Upper lobe of left lung (tissue), 4 donors: ENCODE data around the gene CELSR1.

Experiments used
- POLR2A ChIP-seq, 4 donors: fragments of 450-650 bp; IDR thresholded peaks; one replicate each; pipeline ENCODE4 v1.5.1; 2016 to 2017; ENCODE audit warnings: antibody characterized with exemption in 4 of 4, mild to moderate bottlenecking in 2 of 4
- POLR2AphosphoS5 ChIP-seq, 2 donors: sonication (generic); formaldehyde crosslinking; IDR thresholded peaks; one replicate each; pipeline ENCODE4 v1.5.1; 2017; ENCODE audit warnings: antibody characterized with exemption in 2 of 2
- TF ChIP-seq, protein P1 (sequence below), 6 experiments: fragments of 450-650 bp in 4 of 6; fragments of 200-600 bp in 2 of 6; sonication (generic) in 2 of 6; IDR thresholded peaks; one replicate each; pipeline ENCODE4 v1.5.1; 2016 to 2019; ENCODE audit warnings: antibody characterized with exemption in 6 of 6

DNA sequence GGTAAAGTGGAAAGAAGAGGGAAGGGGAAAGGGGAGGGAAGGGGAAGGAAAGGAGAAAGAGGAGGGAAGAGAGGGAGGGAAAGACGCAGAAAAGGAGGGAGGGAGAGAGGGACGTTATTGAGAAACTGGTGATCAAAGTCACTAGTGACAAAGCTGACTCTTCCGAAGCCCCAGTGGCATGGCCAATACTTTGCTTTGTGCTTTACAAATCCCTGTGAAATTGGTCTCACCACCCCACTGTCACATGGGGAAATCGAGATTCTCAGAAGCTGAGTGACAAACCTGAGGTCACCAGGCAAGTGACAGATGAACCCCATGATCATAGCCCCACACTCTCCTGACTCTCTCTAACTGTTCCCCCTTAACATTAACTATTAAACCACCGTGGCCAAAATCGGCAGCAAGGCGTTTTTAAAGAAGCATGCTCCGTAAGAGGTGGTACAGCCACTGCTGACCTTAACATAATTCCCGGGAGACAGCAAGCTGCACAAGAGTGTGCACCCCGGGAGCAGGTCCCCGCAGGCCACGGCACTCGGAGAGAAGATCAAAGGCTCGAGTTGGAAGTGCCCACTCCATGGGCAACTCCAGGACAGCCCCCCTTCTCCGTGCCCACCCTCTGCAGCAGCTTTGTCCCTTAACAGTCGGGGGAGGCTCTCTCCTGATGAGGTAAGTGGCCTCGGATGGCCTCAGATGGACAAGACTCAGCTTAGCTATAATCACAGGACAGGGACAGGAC lies 34.8 kb downstream of the CELSR1 start:
- TF ChIP-seq, protein P1, sequence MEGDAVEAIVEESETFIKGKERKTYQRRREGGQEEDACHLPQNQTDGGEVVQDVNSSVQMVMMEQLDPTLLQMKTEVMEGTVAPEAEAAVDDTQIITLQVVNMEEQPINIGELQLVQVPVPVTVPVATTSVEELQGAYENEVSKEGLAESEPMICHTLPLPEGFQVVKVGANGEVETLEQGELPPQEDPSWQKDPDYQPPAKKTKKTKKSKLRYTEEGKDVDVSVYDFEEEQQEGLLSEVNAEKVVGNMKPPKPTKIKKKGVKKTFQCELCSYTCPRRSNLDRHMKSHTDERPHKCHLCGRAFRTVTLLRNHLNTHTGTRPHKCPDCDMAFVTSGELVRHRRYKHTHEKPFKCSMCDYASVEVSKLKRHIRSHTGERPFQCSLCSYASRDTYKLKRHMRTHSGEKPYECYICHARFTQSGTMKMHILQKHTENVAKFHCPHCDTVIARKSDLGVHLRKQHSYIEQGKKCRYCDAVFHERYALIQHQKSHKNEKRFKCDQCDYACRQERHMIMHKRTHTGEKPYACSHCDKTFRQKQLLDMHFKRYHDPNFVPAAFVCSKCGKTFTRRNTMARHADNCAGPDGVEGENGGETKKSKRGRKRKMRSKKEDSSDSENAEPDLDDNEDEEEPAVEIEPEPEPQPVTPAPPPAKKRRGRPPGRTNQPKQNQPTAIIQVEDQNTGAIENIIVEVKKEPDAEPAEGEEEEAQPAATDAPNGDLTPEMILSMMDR (IDR thresholded peaks at IDR 0.05) = no peak
- TF ChIP-seq POLR2AphosphoS5 (IDR thresholded peaks at IDR 0.05) (no peak), POLR2A (IDR thresholded peaks at IDR 0.05) (no peak)
